ENCODE data around the gene CDH23. TPM values are rescaled to one million over a fixed set of nuclear protein-coding genes. Genes with fewer than 3 reads are reported as not detected.

CDH23 gene
- total and polyA plus RNA-seq, 2 donors from 2014 or later, result 1.1 to 6.4 TPM

DNA sequence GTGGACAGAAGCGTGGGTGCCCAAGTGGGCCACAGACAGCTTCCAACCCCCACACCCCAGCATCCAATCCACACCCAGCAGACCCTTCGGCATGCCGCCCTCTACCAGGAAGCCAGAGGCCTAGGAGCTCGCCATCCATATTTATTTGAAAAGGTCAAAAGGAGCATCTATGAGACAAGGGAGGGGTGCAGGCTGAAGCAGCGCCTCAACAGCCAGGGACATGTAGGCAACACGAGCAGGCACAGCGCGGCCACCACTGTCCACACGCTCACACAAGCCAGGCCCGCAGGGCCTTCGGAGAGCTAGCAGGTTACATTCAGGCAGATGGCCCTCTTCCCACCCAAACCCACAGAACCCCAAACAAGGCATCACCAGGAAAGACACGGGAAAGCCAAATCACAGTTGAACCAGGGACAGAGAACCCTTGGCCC is 419.7 kb downstream of the CDH23 start:
- H3K36me3 ChIP-seq (ENCODE audit: control insufficient read depth in 2 of 3, insufficient read depth in 3 of 3, low read length in 3 of 3), result peaks cover 6 to 52% (median 38%) of the 10 kb centered on the region in 3 donors
- intact Hi-C loops (cut with DNase I), result no loop called here
- TF ChIP-seq CTCF (IDR thresholded peaks at IDR 0.05; ENCODE audit: borderline replicate concordance, extremely low read depth, insufficient read depth), result no peak
- H3K4me3 ChIP-seq (ENCODE audit: low read length in 3 of 3), result no peak overlapping the region
- H3K4me1 ChIP-seq (ENCODE audit: control insufficient read depth in 2 of 3, insufficient read depth in 2 of 3, low read depth in 1 of 3, low read length in 3 of 3), result peaks cover 0 to 8% (median 0%) of the 10 kb centered on the region in 3 donors
- no peak for FAIRE-seq
- no peak overlapping the region for H3K9ac ChIP-seq (ENCODE audit: low read length in 3 of 3)
- DNase-seq, result no peak
- H3K27ac ChIP-seq (ENCODE audit: low read depth in 2 of 2, low read length in 2 of 2), result no peak overlapping the region
- H3K27me3 ChIP-seq (ENCODE audit: control insufficient read depth, insufficient read depth, low read length), result no peaks in the 10 kb centered on the region
- H3K9me3 ChIP-seq (ENCODE audit: control insufficient read depth in 2 of 3, insufficient read depth in 1 of 3, low read length in 3 of 3), result no peaks in the 10 kb centered on the region

DNA sequence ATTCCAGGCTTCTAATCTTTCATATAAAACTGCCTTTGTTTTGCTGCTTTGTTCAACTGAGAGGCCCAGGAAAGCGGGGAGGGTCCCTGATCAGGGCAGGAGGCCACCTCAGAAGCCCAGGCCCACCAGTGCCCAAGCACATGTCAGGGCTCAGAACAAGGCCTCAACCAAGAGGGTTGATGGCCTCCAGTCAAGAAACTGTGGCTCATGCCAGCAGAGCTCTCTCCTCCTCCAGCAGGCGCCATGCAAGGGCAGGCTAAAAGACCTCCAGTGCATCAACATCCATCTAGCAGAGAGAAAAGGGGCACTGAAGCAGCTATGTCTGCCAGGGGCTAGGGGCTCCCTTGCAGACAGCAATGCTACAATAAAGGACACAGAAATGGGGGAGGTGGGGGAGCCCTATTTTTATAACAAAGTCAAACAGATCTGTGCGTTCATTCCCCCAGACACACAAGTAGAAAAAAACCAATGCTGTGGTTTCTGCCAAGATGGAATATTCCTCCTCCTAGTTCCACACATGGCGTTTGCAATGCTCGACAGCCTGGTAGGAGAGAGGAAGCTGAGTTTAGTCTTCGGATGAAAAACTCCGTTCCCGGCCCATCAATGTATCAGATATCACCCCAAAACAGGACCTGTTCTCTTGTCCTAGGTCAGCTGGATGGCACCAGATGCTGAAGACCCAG is 420.4 kb downstream of the CDH23 start:
- H3K36me3 ChIP-seq (ENCODE audit: control insufficient read depth in 2 of 3, insufficient read depth in 3 of 3, low read length in 3 of 3), result peaks cover 9 to 59% (median 45%) of the 10 kb centered on the region in 3 donors
- peaks cover 0 to 7% (median 0%) of the 10 kb centered on the region in 3 donors for H3K4me1 ChIP-seq (ENCODE audit: control insufficient read depth in 2 of 3, insufficient read depth in 2 of 3, low read depth in 1 of 3, low read length in 3 of 3)
- no peak for DNase-seq
- no peak overlapping the region for H3K4me3 ChIP-seq (ENCODE audit: low read length in 3 of 3)
- H3K27me3 ChIP-seq (ENCODE audit: control insufficient read depth, insufficient read depth, low read length), result no peaks in the 10 kb centered on the region
- no peaks in the 10 kb centered on the region for H3K9me3 ChIP-seq (ENCODE audit: control insufficient read depth in 2 of 3, insufficient read depth in 1 of 3, low read length in 3 of 3)
- no peak overlapping the region for H3K27ac ChIP-seq (ENCODE audit: low read depth in 2 of 2, low read length in 2 of 2)
- TF ChIP-seq CTCF (IDR thresholded peaks at IDR 0.05; ENCODE audit: borderline replicate concordance, extremely low read depth, insufficient read depth), result no peak
- no peak for FAIRE-seq
- no peak overlapping the region for H3K9ac ChIP-seq (ENCODE audit: low read length in 3 of 3)
- intact Hi-C loops (cut with DNase I), result no loop called here

DNA sequence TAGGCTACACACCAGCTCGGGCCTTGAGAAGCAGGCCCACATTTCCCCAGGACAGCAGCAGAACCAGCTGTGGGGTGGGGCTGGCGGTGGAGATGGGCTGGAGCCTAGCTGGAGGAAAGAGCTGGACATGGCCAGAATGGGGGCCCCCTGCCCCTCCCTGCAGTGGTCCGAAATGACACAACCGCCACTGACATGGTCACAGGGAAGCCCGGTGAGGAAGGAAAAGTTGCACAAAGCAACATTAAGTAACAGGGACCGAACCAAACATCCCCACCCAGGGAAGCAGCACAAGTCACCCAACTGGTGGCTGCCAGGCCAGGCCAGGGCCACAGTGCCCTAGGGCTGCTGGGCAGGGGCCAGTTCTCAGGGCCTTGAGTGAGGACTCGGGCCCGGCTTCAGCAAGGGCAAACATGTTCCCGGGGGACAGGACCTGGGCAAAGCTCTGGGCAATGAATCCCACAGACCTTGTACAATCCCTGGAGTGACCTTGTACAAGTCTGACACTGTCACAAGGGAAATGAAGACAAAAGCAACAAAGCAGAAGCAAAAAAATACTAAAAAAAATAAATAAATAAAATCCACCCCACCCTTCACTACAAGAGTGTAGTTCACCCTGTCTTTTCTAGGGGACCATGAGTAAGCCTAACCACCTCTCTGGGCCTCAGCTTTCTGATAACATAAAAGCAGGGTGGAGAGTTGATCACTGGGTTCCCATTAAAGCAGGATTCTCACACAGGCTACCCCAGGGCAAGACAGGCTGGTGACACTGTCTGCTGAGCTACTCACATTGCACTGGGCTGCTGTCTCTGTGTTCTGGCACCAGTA is 421.3 kb downstream of the CDH23 start:
- Histone ChIP-seq H3K9me3 (ENCODE audit: control insufficient read depth in 2 of 3, insufficient read depth in 1 of 3, low read length in 3 of 3) (no peaks in the 10 kb centered on the region), H3K27me3 (ENCODE audit: control insufficient read depth, insufficient read depth, low read length) (no peaks in the 10 kb centered on the region), H3K27ac (ENCODE audit: low read depth in 2 of 2, low read length in 2 of 2) (no peak overlapping the region), H3K36me3 (ENCODE audit: control insufficient read depth in 2 of 3, insufficient read depth in 3 of 3, low read length in 3 of 3) (peaks cover 9 to 63% (median 51%) of the 10 kb centered on the region in 3 donors), H3K4me3 (ENCODE audit: low read length in 3 of 3) (no peak overlapping the region), H3K4me1 (ENCODE audit: control insufficient read depth in 2 of 3, insufficient read depth in 2 of 3, low read depth in 1 of 3, low read length in 3 of 3) (no peaks in the 10 kb centered on the region), H3K9ac (ENCODE audit: low read length in 3 of 3) (no peak overlapping the region)
- TF ChIP-seq CTCF (IDR thresholded peaks at IDR 0.05; ENCODE audit: borderline replicate concordance, extremely low read depth, insufficient read depth), result no peak
- DNase-seq (no peak), FAIRE-seq (no peak)
- intact Hi-C loops (cut with DNase I), result no loop called here

Data from kidney (tissue), 14 donors.